ENCODE results near the gene CRYBG1. TPM values are rescaled to one million over a fixed set of nuclear protein-coding genes. Genes with fewer than 3 reads are reported as not detected.

CRYBG1 gene
- total and polyA plus RNA-seq, 2 of the 13 experiments (the other 11 are each of a cell fraction or from before 2014, with no cell fraction given), result 10.1 to 21.9 TPM

DNA sequence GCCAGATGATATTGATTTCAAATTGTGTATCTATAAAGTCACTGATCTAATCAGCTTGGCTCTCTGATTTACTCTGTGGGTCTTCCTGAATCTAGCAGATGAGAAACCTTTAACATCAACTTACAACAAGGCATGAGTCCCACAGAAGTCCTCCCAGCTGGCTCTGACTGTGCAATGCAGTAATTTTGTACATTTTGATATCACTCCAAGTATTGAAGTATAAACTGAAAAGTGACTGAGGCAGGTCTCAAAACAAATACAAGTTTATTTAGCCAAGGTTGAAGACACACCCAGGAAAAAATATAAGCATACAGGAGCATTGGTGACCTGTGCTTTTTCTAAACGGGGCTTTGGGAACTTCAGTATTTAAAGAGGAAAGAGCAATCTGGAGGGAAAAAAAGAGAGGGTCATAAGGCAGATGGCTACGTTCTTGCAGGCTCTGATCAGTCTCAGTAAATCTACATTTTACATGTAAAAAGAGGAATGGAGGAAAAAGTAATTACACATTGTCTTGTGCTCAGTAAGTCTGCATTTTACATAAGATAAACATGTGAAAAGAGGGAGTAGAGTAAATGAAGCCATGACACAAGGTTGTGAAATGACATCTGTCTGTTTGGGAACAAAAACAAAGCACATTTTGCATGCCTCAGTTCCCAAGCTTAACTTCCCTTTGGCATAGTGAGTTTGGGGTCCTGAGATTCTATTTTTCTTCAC, 59.5 kb downstream of the CRYBG1 start (continued):
- no peak for TF ChIP-seq TCF12 (IDR thresholded peaks at IDR 0.05)
- no peak for TF ChIP-seq TCF12 (CRISPR knock-in tag; IDR thresholded peaks at IDR 0.05)
- TF ChIP-seq ARHGAP35 (CRISPR knock-in tag; IDR thresholded peaks at IDR 0.05; ENCODE audit: borderline replicate concordance), result no peak
- TF ChIP-seq EED (CRISPR knock-in tag; IDR thresholded peaks at IDR 0.05), result no peak
- TF ChIP-seq ZNF652 (CRISPR knock-in tag; IDR thresholded peaks at IDR 0.05; ENCODE audit: borderline replicate concordance, low read depth), result no peak
- TF ChIP-seq, protein P1, sequence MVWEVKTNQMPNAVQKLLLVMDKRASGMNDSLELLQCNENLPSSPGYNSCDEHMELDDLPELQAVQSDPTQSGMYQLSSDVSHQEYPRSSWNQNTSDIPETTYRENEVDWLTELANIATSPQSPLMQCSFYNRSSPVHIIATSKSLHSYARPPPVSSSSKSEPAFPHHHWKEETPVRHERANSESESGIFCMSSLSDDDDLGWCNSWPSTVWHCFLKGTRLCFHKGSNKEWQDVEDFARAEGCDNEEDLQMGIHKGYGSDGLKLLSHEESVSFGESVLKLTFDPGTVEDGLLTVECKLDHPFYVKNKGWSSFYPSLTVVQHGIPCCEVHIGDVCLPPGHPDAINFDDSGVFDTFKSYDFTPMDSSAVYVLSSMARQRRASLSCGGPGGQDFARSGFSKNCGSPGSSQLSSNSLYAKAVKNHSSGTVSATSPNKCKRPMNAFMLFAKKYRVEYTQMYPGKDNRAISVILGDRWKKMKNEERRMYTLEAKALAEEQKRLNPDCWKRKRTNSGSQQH (CRISPR knock-in tag; IDR thresholded peaks at IDR 0.05; ENCODE audit: low read depth), result no peak
- no peak for TF ChIP-seq ZBTB14 (CRISPR knock-in tag; IDR thresholded peaks at IDR 0.05)
- no peak for TF ChIP-seq ZNF839 (CRISPR knock-in tag; IDR thresholded peaks at IDR 0.05; ENCODE audit: borderline replicate concordance)
- no peak for TF ChIP-seq ZNF749 (CRISPR knock-in tag; IDR thresholded peaks at IDR 0.05; ENCODE audit: borderline replicate concordance)

DNA sequence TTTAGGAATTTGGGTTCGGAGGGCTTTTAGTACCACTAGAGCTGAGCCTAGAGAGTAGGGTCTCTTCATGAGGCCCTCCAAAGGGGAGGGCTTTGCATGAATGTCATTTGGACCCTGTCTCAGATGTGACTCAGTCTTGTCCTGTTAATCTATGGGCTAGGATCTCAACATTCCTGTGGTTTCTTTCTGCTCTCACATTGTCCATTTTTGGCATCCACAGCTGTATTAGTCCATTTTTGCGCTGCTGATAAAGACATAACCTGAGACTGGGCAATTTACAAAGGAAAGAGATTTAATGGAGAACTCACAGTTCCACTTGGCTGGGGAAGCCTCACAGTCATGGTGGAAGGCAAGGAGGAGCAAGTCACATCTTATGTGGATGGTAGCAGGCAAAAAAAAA, 61.0 kb downstream of the CRYBG1 start:
- CTCF ChIA-PET (ENCODE audit: low intra/inter-chr PET ratio, low total read pairs), result no interaction called here
- in situ Hi-C loops (cut with HindIII; ENCODE audit: extremely low pct_ligation_motif_present, low pct_unique_long_range_greater_than_20kb), result no loop called here
- no TSS peak for BruUV-seq (replicated peaks)
- H3K27ac ChIP-seq (ENCODE audit: extremely low read length, insufficient read depth, low read length), result no peak overlapping the region
- FAIRE-seq (no peak), ATAC-seq (no peak), DNase-seq (ENCODE audit: low spot score) (no peak)
- no peaks in the 10 kb centered on the region for H3K9me3 ChIP-seq (ENCODE audit: low read length)
- 50% methylated on average over 2 of the region's 2 CpGs for WGBS (ENCODE audit: low lambda C conversion rate)
- POLR2A ChIA-PET, result no interaction called here
- intact Hi-C loops (cut with micrococcal nuclease; ENCODE audit: unreplicated experiment), result no loop called here
- TF ChIP-seq SMARCE1 (IDR thresholded peaks at IDR 0.05; ENCODE audit: borderline replicate concordance), result no peak
- H3K27me3 ChIP-seq (ENCODE audit: control insufficient read depth in 1 of 2, insufficient read depth in 2 of 2, low read length in 2 of 2), result peaks cover 0 to 12% of the 10 kb centered on the region in 2 experiments; a peak in 1 of 5 replicates
- no peak overlapping the region for H3K4me3 ChIP-seq (replicated peaks in 1 of 3; ENCODE audit: insufficient read depth in 1 of 3, low read depth in 2 of 3, low read length in 3 of 3)
- no peaks in the 10 kb centered on the region for H4K20me1 ChIP-seq (ENCODE audit: insufficient read depth, low read length)
- no peak overlapping the region for H3K4me2 ChIP-seq (ENCODE audit: low read depth, low read length)
- peaks cover under 1% of the 10 kb centered on the region for H3K4me1 ChIP-seq (ENCODE audit: insufficient read depth, low read length)
- no peak overlapping the region for H2AFZ ChIP-seq (ENCODE audit: low read length)
- H3K9ac ChIP-seq (ENCODE audit: insufficient read depth, low read depth, low read length), result no peak overlapping the region
- no peaks in the 10 kb centered on the region for H3K79me2 ChIP-seq (ENCODE audit: insufficient read depth, low read length)
- H3K36me3 ChIP-seq (replicated peaks in 1 of 2; ENCODE audit: control insufficient read depth in 1 of 2, insufficient read depth in 2 of 2, low read length in 2 of 2), result no peaks in the 10 kb centered on the region
